ENCODE data around the gene ARID5B. TPM values are rescaled to one million over a fixed set of nuclear protein-coding genes. Genes with fewer than 3 reads are reported as not detected.

ARID5B gene, protein sequence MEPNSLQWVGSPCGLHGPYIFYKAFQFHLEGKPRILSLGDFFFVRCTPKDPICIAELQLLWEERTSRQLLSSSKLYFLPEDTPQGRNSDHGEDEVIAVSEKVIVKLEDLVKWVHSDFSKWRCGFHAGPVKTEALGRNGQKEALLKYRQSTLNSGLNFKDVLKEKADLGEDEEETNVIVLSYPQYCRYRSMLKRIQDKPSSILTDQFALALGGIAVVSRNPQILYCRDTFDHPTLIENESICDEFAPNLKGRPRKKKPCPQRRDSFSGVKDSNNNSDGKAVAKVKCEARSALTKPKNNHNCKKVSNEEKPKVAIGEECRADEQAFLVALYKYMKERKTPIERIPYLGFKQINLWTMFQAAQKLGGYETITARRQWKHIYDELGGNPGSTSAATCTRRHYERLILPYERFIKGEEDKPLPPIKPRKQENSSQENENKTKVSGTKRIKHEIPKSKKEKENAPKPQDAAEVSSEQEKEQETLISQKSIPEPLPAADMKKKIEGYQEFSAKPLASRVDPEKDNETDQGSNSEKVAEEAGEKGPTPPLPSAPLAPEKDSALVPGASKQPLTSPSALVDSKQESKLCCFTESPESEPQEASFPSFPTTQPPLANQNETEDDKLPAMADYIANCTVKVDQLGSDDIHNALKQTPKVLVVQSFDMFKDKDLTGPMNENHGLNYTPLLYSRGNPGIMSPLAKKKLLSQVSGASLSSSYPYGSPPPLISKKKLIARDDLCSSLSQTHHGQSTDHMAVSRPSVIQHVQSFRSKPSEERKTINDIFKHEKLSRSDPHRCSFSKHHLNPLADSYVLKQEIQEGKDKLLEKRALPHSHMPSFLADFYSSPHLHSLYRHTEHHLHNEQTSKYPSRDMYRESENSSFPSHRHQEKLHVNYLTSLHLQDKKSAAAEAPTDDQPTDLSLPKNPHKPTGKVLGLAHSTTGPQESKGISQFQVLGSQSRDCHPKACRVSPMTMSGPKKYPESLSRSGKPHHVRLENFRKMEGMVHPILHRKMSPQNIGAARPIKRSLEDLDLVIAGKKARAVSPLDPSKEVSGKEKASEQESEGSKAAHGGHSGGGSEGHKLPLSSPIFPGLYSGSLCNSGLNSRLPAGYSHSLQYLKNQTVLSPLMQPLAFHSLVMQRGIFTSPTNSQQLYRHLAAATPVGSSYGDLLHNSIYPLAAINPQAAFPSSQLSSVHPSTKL
- total RNA-seq = 100 to 1,000 TPM in 1 of 4 donors, 10 to 100 TPM in 3; 47.2 to 127 (median 62.8) TPM

DNA sequence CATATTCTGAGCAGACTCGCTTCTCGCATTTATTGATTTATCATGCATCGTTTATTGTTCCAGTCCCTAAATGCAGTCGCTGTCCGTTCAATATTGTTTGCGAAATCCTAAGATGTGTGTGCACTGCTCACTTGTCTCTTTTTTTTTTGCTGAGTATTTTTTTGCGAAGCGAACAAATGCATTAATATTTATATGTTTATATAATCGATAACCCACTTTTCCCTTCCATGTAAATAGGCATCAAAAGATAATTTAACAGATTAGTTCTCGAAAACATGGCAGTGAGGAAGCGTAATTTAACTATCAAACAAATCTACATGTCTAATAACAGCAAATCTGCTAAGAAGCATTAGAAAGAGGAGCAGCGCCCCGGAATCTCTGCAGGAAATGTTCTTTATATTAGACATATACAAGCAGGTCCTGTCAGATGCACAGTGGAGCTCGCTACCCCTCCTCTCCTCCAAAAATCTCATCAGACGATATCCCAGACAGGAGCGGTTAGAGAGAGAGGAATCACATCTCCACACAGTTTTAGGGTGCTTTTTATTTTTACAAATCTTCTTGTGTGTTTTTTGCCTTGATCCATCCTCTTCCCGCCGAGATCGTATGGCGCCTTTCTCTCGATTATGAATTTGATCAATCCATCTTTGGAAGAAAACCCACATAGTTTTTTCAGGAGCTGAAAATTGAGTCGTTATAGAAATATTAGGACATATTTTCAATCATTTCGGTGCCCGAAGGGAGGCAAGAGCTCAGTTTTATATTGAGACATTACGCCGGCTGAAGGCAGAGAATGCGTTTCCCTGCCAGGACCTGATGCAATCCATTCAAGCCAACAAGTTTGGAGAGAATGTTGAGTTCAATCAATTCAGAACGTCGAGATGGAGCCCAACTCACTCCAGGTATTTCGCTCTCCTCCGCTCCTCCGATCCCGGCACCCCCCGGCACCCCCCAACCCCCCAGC lies at the start of gene ARID5B:
ARID5B (plus strand) TSS at position 871 of the 964 bp plus-strand sequence; CDS start at position 882, 11 bp downstream.
- intact Hi-C loops (cut with DNase I; ENCODE audit: low total_unique reads) = no loop called here
- TF ChIP-seq POLR2A (IDR thresholded peaks at IDR 0.05) = no peak
- TF ChIP-seq, protein P1, sequence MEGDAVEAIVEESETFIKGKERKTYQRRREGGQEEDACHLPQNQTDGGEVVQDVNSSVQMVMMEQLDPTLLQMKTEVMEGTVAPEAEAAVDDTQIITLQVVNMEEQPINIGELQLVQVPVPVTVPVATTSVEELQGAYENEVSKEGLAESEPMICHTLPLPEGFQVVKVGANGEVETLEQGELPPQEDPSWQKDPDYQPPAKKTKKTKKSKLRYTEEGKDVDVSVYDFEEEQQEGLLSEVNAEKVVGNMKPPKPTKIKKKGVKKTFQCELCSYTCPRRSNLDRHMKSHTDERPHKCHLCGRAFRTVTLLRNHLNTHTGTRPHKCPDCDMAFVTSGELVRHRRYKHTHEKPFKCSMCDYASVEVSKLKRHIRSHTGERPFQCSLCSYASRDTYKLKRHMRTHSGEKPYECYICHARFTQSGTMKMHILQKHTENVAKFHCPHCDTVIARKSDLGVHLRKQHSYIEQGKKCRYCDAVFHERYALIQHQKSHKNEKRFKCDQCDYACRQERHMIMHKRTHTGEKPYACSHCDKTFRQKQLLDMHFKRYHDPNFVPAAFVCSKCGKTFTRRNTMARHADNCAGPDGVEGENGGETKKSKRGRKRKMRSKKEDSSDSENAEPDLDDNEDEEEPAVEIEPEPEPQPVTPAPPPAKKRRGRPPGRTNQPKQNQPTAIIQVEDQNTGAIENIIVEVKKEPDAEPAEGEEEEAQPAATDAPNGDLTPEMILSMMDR (IDR thresholded peaks at IDR 0.05) = no peak
- 0% methylated on average over 34 of the region's 34 CpGs for WGBS, 2 donors
- H3K4me3 ChIP-seq (ENCODE audit: low read depth, poor library complexity, severe bottlenecking) = peak within 1 kb of the TSS; percentile 64
- peak in 1 of 2 donors; percentile 62 for DNase-seq (ENCODE audit: low spot score in 2 of 2)

DNA sequence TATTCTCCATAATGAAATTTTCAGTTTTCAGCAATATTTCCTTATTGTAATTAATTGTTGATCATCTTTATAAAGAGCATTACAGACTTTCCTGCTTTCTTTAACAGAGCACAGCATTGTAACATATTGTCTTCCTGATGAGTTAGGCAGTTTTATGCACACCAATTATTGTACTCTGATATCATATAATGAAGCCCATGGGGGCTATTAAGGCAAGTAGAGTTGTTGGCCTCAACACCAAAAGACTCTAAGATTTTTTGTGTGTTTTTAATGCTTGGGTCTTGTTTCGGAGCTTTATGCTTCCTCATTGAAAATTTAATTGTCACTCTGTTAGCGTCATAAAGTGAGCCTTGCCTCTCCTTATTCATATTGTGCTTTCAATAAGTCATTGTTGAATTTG lies 49.2 kb upstream of the ARID5B start:
- WGBS, 2 donors = 83 to 85% methylated on average over 2 of the region's 2 CpGs
- intact Hi-C loops (cut with DNase I; ENCODE audit: low total_unique reads) = no loop called here
- DNase-seq (ENCODE audit: low spot score in 2 of 2) = no peak
- no peak overlapping the region for H3K4me3 ChIP-seq (ENCODE audit: low read depth, poor library complexity, severe bottlenecking)
- TF ChIP-seq, protein P1 (IDR thresholded peaks at IDR 0.05) = no peak
- TF ChIP-seq POLR2A (IDR thresholded peaks at IDR 0.05) = no peak

DNA sequence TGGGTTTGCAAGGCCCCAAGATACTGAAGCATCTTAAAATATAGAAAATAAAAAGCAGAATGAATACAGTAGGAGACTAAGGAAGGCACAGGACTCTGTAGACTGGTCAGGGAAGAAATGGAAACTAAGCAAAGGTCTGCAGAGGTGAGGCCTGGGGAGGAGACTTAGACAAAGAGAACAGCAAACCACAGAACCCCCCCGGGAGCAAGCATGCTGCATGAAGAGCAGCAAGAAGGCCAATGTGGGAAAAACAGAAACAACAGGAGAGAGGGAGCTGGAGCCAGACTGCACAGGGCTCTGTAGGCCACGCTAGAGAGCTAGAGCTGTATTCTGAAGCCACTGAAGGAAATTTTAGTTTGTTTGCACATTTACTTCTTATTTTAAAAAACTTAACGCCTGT lies 45.7 kb upstream of the ARID5B start:
- WGBS, 2 donors = 87 to 92% methylated on average over 3 of the region's 3 CpGs
- intact Hi-C loops (cut with DNase I; ENCODE audit: low total_unique reads) = no loop called here
- no peak for TF ChIP-seq POLR2A (IDR thresholded peaks at IDR 0.05)
- TF ChIP-seq, protein P1 (IDR thresholded peaks at IDR 0.05) = no peak
- H3K4me3 ChIP-seq (ENCODE audit: low read depth, poor library complexity, severe bottlenecking) = no peak overlapping the region
- no peak for DNase-seq (ENCODE audit: low spot score in 2 of 2)

DNA sequence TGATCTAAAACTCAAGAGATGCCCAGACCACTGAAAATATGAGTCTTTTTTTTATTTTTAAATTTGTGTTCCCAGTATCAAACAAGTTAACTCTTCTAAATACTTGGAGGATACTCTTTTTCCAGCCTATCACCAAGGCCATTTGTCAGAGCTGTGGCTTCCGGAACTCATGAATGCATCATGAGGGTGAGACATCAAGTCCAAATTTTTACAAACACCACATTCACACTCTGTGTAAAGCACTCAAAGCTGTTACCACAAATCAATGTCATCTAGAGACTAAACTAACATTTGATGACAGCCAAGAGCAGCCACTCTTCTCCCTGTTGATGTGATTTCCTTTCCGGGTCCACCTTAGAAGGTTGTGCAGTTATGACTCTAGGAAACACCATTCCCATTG lies 43.8 kb upstream of the ARID5B start:
- no peak for DNase-seq (ENCODE audit: low spot score in 2 of 2)
- 97 to 100% methylated on average over 2 of the region's 2 CpGs for WGBS, 2 donors
- intact Hi-C loops (cut with DNase I; ENCODE audit: low total_unique reads) = no loop called here
- H3K4me3 ChIP-seq (ENCODE audit: low read depth, poor library complexity, severe bottlenecking) = no peak overlapping the region
- no peak for TF ChIP-seq POLR2A (IDR thresholded peaks at IDR 0.05)
- TF ChIP-seq, protein P1 (IDR thresholded peaks at IDR 0.05) = no peak

DNA sequence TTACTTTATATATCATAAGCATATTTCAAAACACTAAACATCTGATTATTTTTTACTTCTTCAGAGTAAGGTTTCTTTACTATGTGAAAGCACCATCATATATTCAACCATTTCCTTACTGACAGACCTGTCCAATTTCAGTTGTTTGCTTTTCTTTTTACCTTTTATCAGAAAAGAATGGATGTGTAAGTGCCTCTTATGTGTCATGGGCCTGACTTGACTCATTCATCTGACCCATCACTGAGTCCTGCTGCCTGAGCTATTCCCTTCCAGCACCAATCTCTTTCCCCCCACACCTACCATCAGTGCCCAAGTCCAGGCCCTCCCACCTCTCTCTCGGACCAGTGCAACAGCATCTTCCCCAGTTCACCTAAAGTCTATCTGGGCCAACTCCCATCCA lies 41.7 kb upstream of the ARID5B start:
- WGBS, 2 donors = 80 to 81% methylated on average over 1 of the region's 1 CpG
- DNase-seq (ENCODE audit: low spot score in 2 of 2) = no peak
- H3K4me3 ChIP-seq (ENCODE audit: low read depth, poor library complexity, severe bottlenecking) = no peak overlapping the region
- no peak for TF ChIP-seq POLR2A (IDR thresholded peaks at IDR 0.05)
- intact Hi-C loops (cut with DNase I; ENCODE audit: low total_unique reads) = no loop called here
